NCI-H1436 (cell line): Measurements from ENCODE around the gene CLEC3B.
"Not testable (repeated sequence)": the region's sequence is repeated elsewhere in the genome, so short reads cannot be mapped to it uniquely, and the experiment has no call there.

Experiments used
- DNase-seq: peaks from one replicate; lab custom pipeline; 2025; lab: John Stamatoyannopoulos, UW

The CLEC3B gene

DNA sequence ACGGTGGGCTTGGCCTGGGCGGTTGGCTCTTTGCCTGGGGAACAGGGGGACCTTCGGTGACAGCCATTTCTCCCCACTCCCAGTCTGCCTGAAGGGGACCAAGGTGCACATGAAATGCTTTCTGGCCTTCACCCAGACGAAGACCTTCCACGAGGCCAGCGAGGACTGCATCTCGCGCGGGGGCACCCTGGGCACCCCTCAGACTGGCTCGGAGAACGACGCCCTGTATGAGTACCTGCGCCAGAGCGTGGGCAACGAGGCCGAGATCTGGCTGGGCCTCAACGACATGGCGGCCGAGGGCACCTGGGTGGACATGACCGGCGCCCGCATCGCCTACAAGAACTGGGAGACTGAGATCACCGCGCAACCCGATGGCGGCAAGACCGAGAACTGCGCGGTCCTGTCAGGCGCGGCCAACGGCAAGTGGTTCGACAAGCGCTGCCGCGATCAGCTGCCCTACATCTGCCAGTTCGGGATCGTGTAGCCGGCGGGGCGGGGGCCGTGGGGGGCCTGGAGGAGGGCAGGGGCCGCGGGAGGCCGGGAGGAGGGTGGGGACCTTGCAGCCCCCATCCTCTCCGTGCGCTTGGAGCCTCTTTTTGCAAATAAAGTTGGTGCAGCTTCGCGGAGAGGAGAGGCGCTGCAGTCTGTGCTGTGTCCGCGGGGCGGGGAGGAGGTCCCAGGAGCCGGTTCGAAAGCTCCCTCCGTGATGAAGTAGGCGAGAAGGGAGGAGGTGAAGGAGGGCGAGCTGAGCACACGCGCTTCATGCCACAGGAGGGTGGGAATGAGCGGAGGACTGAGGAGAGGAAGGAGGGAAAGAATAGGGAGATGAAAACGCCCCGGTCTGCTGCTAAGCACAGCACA, 9.6 kb downstream of the CLEC3B start:
- no peak for DNase-seq

DNA sequence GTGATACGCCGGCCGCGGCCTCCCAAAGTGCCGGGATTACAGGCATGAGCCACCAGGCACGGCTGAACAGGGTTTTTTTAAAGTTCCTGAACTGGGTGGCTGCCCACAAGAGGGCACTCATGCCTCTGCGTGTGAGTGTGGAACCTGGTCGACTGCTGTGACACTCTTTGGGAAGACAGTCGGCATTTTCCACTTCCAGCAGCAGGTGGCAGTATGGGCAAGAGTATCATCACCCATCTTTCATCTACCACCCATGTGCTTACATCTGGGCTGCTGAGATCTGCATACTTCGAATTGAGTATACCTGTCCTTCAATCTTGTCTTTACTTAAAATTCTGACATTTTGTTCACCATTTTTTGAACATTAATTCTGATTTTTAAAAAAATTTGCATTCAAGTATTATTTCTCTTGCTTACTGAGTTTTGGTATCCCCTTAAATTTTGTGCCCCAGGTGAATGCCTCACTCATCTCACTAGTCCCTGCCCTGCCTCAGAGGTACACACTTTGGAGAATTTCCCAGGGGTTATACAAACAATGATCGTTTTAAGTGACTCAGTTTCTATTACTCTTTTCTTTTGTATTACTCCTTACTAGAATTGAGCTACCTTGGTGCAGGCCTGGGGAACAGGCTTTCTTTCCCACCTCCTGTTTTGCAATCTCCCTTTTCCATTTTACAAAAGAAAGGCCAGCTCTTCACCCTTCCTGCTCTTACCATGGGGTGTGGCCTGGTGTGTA, 11.8 kb downstream of the CLEC3B start:
- peak; percentile 67 for DNase-seq

DNA sequence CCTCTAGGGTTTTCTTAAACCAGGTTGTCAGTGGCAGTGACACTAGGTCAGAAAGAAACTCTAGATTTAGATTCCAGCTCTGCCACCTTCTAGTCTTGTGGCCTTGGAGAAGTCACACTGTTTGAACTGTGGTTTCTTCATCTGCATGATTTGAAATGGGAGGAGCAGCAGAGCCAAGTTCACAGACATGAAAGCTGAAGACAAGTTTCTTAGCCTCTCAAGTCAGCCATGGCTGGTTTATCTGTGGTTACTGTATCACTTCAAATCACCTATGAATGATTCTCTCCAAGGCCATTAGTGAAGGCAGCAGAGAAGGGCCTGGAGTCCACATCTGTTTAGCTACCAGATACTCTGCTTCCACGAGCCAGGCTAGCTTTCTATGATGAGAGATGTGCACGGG, 15.6 kb downstream of the CLEC3B start:
- no peak for DNase-seq

DNA sequence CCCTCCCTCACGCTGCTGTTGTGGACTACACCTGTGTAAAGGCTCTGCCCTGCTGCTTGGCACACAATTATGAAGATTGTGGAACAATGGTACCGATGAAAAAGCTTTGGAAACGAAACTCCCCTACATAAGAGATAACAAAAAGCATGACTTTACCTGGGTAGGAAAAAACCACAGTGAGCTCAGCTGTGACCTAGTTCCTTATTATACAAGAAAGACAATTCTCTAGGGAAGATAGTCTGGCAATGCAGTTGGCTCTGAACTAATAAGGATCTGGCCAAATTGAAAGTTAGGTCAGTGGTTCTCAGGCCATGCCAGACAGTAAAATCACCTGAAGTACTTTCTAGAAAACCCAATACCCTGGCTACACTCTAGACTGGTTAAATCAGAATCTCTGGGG, 16.1 kb downstream of the CLEC3B start:
- DNase-seq = no peak

GRCh38 chr3:45043728-45044299, 17.7 kb downstream of the CLEC3B start:
- DNase-seq = no peak

DNA sequence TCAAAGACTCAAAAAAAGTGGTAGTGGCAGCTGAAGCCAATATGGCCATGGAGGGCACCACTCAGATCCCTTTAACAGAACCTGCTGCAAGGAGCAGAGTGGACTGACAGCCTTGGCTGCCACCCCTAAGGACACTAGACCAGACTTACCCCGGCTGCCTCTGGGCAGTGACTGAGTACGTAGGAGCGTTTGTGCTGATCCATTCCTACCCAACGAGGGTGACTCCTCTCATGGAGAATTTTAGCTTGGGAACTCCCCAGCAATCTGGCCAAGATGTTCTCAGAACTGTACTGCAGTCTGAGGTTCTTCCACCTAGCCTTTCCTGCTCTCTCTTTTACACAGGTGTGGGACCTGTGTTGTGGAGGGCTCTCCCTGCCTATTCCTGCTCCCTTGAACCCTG, 22.1 kb downstream of the CLEC3B start:
- no peak for DNase-seq

DNA sequence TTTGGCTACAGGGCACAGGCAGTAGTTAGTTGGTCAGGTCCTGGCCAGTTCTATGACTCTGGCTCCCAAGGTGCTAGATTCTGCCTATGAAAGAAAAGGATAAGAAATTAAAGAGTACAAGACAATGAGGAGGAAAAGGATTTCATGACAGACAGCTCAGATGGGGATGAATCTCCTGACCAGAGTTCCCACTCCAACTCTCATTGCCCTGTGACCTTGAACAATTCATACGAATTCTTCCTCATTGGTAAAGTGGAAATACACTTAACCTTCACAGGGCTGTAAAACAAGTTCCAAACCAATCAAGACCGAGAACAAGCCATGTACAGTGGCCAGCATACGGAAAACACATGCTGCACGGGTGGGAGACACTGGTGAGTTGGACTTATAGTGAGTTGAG, 23.7 kb downstream of the CLEC3B start:
- DNase-seq = no peak

DNA sequence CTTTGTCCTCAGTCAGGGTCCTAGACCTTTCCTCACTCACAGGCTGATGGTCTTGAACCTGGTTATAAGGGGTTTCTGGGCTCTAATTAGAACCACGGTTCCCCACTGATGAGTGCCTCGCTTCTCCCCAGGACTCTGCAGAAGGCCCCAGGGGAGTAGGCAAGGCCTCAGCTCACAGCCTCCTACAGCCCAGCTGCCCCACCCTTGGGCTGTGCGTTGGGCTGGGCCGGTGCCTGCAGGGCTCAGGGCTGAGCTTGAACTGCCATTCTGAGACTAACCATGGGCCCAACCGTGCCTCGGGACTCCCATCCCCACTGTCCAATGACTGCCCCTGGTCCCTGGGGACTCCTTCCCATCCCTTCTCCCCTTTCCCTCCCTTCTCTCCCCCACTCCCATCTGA, 25.6 kb downstream of the CLEC3B start:
- no peak for DNase-seq

- DNase-seq = not testable (repeated sequence)
Measured at GRCh38 chr3:45053805-45054195, 27.7 kb downstream of the CLEC3B start.

GRCh38 chr3:45054196-45054857, 28.2 kb downstream of the CLEC3B start:
- DNase-seq = no peak

DNA sequence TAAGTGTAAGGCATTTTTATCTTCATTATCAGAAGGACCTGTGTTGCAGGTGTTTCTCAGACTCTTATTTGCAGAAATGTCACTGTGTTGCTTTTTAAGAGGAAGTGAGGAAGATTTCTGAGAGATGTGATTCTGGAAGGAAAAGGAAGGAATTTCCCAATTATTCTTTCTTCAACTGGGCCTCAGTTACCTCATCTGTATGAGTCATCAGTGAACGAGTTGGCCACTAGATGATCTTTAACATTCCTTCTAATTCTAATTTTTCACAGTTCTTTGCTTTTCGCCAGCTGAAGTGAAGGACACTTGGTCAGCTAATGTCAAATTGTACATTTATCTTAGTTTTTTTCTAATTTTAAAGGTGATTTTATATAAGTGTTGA, 28.9 kb downstream of the CLEC3B start:
- no peak for DNase-seq

GRCh38 chr3:45055411-45056143, 29.5 kb downstream of the CLEC3B start:
- DNase-seq = no peak

GRCh38 chr3:45056608-45057301, 30.7 kb downstream of the CLEC3B start:
- DNase-seq = no peak

- DNase-seq = no peak
Measured at GRCh38 chr3:45057557-45057956, 31.5 kb downstream of the CLEC3B start.

DNA sequence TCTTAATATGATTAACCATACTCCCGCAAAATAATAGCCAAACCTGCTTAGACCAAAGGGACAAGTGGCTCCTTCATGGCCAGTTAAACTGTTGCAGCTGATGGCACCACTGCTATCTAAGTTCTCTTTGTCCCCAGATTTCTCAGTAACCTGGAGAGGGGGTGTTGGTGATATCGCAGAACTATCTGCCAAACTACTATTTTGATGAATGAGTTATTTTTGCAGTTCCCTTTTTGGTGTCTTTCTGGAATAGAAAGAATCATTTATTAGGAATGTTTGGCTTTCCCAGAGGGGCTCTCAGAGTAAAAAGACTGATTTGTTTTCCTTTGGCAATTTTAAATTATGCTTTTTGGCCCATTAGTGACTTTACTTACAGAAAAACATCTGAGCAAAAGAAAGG, 33.0 kb downstream of the CLEC3B start:
- no peak for DNase-seq

- no peak for DNase-seq
Measured at GRCh38 chr3:45060165-45060892, 34.2 kb downstream of the CLEC3B start.

GRCh38 chr3:45062697-45063070, 36.6 kb downstream of the CLEC3B start:
- no peak for DNase-seq

DNA sequence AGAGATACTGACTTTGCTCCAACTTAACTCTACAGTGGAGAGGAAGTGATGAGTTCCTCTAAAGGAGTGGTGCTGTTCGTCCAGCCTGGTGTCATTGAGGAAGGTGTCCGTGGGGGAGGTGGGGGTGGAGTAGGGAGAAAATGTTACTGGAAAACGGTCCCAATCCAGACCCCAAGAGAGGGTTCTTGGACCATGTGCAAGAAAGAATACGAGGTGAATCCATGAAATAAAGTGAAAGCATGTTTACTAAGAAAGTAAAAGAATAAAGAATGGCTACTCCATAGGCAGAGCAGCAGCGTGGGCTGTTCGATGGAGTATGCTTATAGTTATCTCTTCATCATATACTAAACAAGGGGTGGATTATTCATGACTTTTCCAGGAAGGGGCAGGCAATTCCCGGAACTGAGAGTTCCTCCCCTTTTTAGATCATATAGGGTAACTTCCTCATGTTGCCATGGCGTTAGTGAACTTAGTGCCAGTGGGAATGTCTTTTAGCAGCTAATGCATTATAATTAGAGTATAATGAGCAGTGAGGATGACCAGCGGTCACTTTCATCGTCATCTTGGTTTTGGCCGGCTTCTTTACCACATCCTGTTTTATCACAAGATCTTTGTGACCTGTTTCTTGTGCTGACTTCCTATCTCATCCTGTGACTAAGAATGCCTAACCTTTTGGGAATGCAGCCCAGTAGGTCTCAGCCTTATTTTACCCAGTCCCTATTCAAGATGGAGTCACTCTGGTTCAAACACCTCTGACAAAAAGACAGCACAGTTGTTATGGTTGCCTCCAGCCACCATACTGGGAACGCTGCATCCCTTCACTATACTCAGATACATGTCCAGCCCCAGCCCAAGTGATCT, 38.6 kb downstream of the CLEC3B start:
- no peak for DNase-seq

DNA sequence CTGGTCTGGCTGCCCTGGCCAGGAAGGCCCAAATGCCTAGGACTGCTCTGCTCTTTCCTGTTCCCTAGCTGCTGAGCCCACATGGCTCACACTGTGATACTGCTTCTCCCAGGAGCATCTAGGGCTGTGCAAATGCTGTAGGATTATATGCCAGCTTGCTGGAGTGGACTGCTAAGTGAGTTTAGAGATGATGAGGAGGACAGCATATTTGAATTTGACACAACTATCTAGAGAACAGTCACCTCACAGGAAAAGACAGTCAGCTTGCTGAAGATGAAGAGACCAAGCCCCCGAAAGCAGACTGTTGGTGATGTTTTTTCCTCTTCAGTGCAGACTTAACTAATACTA, 39.2 kb downstream of the CLEC3B start:
- DNase-seq = no peak
